WTC11 (cell line): ENCODE measurements around the gene SCYGR3.

Experiments used
- ATF1 ChIP-seq: sonication (generic); formaldehyde crosslinking; IDR thresholded peaks from 2 replicates; pipeline ENCODE4 v1.8.1; 2023; ENCODE audit warnings: mild to moderate bottlenecking, moderate library complexity, missing genetic modification reagents
- CTCF ChIP-seq: fragments of 200-600 bp; IDR thresholded peaks from 2 replicates; pipeline ENCODE4 v1.8.0; 2022; ENCODE audit warnings: antibody characterized with exemption
- NFATC4 ChIP-seq: fragments of 250-450 bp; sonication (Bioruptor Pico); IDR thresholded peaks from 2 replicates; pipeline ENCODE4 v1.9.0; 2021; ENCODE audit warnings: mild to moderate bottlenecking
- NR3C1 ChIP-seq: sonication (generic); formaldehyde crosslinking; conservative IDR thresholded peaks from 2 replicates; pipeline ENCODE4 v1.8.1; 2023; ENCODE audit warnings: low read depth, mild to moderate bottlenecking, missing genetic modification reagents
- USF2 ChIP-seq: sonication (generic); formaldehyde crosslinking; IDR thresholded peaks from 2 replicates; pipeline ENCODE4 v1.8.1; 2023; ENCODE audit warnings: mild to moderate bottlenecking, missing genetic modification reagents, moderate library complexity

- TF ChIP-seq NFATC4 (CRISPR knock-in tag) (no peak), CTCF (no peak), ATF1 (no peak), NR3C1 (CRISPR knock-in tag) (no peak), USF2 (CRISPR knock-in tag) (no peak)
Measured at GRCh38 chr2:227579791-227580190, 34.8 kb downstream of the SCYGR3 start.
